ENCODE results near the gene METTL4. TPM values are rescaled to one million over a fixed set of nuclear protein-coding genes. Genes with fewer than 3 reads are reported as not detected.

The METTL4 gene
- total RNA-seq, 2 experiments from 2014 or later, result 22.1 to 23.7 TPM

DNA sequence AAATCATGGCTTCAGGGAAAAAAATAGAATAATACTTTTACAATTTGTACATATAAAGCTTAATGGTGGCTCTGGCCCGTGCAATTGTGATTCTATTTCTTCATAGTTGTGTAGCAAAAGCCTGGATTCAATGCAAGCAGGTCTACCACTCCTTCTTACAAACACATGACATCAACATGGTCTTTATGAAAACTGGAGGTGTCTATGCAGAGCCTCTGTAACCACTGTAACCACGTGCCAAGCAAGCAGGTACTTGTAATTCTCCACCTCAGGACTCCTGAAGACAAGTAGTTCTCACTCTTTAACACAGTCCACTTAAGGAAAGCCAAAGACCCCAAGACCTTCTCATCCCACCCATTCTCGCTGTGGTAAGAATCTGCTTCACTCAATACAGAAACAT is 62.6 kb downstream of the METTL4 start:
- H3K9me3 Mint-ChIP-seq, result no peaks in the 10 kb centered on the region
- ChIA-PET CTCF (no interaction called here), POLR2A (no interaction called here)
- H3K27ac Mint-ChIP-seq, result no peak overlapping the region
- H3K36me3 Mint-ChIP-seq (ENCODE audit: low read depth), result no peaks in the 10 kb centered on the region
- H3K27me3 Mint-ChIP-seq, result peaks cover 2% of the 10 kb centered on the region
- no peak for DNase-seq
- no peaks in the 10 kb centered on the region for H3K4me1 Mint-ChIP-seq
- H3K4me3 Mint-ChIP-seq, result no peak overlapping the region

DNA sequence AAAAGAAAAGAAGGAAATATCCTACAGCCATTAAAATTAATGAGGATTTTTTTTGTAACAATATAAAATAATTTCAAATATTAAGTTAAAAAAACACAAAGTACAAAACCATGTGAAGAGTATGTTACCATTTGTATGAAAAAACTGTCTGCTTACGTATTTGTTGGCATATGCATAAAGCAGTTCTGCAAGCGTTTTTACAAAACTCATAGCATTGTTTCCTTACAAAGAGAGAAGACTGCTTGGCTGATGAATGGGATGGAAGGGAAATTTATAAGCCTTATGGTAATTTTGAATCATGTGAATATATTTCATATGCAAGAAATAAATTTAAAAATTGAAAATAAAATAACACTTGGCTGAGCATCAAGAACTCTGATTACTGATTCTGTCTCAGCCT is 63.1 kb downstream of the METTL4 start:
- Mint-ChIP-seq H3K4me3 (no peak overlapping the region), H3K27me3 (peaks cover 2% of the 10 kb centered on the region), H3K36me3 (ENCODE audit: low read depth) (no peaks in the 10 kb centered on the region), H3K4me1 (no peaks in the 10 kb centered on the region), H3K27ac (no peak overlapping the region), H3K9me3 (no peaks in the 10 kb centered on the region)
- ChIA-PET POLR2A (no interaction called here), CTCF (no interaction called here)
- DNase-seq, result no peak

DNA sequence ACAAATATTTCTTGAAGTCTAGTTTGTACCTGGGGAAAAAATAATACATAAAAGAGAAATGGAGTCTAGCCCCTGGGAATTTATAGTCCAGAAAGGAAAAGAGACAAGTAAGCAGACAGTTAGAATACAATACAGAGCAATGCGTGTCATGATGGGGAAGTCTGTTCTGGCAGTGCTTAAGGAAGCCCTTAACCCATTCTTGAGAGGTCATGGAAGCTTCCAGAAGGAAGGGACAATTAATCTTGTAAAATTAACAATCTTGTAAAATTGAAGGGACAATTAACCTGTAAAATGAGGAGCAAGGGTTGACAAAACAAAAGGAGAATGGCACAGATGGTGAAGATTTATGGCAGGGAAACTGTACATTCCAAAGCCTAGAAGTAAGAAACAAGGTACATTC is 66.7 kb downstream of the METTL4 start:
- no peak for DNase-seq
- H3K36me3 Mint-ChIP-seq (ENCODE audit: low read depth), result no peaks in the 10 kb centered on the region
- no peaks in the 10 kb centered on the region for H3K4me1 Mint-ChIP-seq
- peaks cover 2% of the 10 kb centered on the region for H3K27me3 Mint-ChIP-seq
- ChIA-PET CTCF (no interaction called here), POLR2A (no interaction called here)
- no peaks in the 10 kb centered on the region for H3K9me3 Mint-ChIP-seq
- no peak overlapping the region for H3K27ac Mint-ChIP-seq
- no peak overlapping the region for H3K4me3 Mint-ChIP-seq

DNA sequence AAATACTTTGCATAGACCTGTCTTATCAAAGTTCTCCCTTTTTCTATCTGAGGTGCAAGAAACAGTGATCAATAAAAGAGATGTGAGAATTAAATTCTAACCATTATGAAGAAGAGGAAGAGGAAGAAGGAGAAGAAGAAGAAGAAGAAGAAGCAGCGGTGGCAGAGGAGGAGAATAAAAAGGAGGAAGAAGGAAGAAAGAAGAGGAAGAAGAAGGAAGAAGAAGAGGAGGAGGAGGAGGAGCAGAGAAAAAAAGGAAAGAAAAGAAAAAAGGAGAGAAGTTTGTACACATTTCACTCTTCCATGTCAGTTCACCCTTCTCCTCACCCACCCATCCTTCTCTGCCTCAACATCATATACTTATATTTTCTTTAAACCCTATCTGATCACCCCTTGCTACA is 68.4 kb downstream of the METTL4 start:
- Mint-ChIP-seq H3K27ac (no peak overlapping the region), H3K27me3 (peaks cover 2% of the 10 kb centered on the region), H3K4me1 (no peaks in the 10 kb centered on the region), H3K36me3 (ENCODE audit: low read depth) (no peaks in the 10 kb centered on the region), H3K9me3 (no peaks in the 10 kb centered on the region), H3K4me3 (no peak overlapping the region)
- CTCF ChIA-PET, result no interaction called here
- no peak for DNase-seq
- POLR2A ChIA-PET, result no interaction called here

DNA sequence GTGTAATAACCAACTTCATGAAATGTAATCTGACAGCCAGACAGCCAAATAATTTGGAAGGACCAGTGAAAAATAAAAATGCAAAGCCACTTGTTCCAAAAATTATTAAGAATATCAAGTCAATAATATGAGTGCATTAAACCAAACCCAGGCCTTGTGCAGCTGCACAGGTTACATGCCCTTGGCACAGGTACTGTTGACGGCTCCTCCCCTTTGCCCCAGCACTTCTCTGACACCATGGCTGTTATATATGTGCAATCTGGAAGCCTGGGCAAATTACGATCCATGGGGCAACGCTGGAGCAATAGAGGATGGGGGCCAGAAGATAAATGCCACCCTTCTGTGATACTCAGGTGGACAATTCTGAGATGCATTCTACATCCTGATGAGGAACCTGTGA is 68.9 kb downstream of the METTL4 start:
- POLR2A ChIA-PET, result no interaction called here
- no peaks in the 10 kb centered on the region for H3K4me1 Mint-ChIP-seq
- H3K4me3 Mint-ChIP-seq, result no peak overlapping the region
- H3K9me3 Mint-ChIP-seq, result no peaks in the 10 kb centered on the region
- DNase-seq, result no peak
- no peak overlapping the region for H3K27ac Mint-ChIP-seq
- CTCF ChIA-PET, result no interaction called here
- no peaks in the 10 kb centered on the region for H3K36me3 Mint-ChIP-seq (ENCODE audit: low read depth)
- peaks cover 2% of the 10 kb centered on the region for H3K27me3 Mint-ChIP-seq

DNA sequence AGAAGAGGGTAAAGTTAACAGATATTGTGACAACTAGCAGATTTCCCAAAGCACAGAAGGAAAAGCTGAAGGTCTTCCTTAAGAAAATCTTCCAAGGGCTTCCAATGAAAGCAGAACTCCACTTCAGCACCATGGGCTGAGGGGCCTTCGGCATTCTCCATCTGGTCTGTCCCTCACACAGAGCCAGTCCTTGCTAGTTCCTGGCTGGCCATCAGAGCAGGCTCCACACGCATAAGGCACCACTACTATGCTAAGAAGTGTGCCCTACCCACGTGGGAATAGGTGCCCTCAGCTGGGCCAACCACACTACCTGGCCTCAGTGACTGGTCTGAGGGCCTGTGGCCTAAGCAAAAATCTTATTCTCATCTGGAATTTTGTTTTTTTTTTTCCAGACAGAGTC is 73.5 kb downstream of the METTL4 start:
- no peaks in the 10 kb centered on the region for H3K36me3 Mint-ChIP-seq (ENCODE audit: low read depth)
- ChIA-PET POLR2A (no interaction called here), CTCF (interaction anchor here (0.7 kb wide), 1 partner anchor 451 kb away, joined by 3 read pairs; no protein-coding TSS in a partner anchor)
- H3K4me1 Mint-ChIP-seq, result no peaks in the 10 kb centered on the region
- H3K27me3 Mint-ChIP-seq, result no peaks in the 10 kb centered on the region
- H3K27ac Mint-ChIP-seq, result no peak overlapping the region
- no peaks in the 10 kb centered on the region for H3K9me3 Mint-ChIP-seq
- DNase-seq, result no peak
- H3K4me3 Mint-ChIP-seq, result no peak overlapping the region

DNA sequence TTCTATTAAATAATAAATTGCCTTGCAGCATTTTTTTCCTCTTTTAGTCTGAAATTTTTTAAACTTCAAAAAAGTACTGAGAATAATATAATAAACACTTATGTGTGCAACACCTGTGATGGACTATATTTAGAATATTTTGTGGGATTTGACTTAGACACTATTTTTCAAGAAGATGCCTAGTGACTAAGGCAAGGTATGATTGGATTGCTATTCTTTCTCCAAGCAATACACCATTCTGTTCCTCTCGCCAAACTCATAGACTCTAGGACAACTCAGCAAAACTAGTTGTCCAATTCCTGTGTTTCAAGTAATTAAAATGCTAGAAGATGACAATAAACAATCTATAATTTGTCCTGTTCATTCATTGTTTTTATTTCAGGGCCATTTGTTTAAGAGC is 75.9 kb downstream of the METTL4 start:
- no peaks in the 10 kb centered on the region for H3K9me3 Mint-ChIP-seq
- H3K4me1 Mint-ChIP-seq, result no peaks in the 10 kb centered on the region
- ChIA-PET CTCF (no interaction called here), POLR2A (interaction anchor here (1.3 kb wide), 1 partner anchor 16 kb away, joined by 3 read pairs; no protein-coding TSS in a partner anchor)
- no peaks in the 10 kb centered on the region for H3K27me3 Mint-ChIP-seq
- no peaks in the 10 kb centered on the region for H3K36me3 Mint-ChIP-seq (ENCODE audit: low read depth)
- H3K27ac Mint-ChIP-seq, result no peak overlapping the region
- no peak overlapping the region for H3K4me3 Mint-ChIP-seq
- no peak for DNase-seq

DNA sequence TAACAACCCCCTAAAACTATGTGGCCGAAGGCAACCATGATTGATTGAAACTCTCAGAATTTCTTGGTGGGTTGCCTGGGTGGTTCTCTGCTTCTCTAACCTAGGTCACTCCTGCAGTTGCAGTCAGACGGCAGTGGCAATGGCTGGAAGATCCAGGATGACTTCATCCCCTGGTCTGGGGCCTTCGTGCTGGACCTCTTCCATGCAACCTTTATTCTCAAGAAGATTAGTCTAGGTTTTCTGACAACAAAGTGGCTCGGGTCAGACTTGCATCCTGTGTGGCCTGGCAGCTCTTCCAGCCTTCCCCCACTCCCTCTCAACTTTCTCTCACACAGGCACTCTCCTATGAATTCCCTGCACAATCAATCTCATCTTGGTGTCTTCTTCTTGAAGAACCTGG is 76.4 kb downstream of the METTL4 start:
- ChIA-PET CTCF (no interaction called here), POLR2A (no interaction called here)
- no peak overlapping the region for H3K4me3 Mint-ChIP-seq
- H3K27ac Mint-ChIP-seq, result no peak overlapping the region
- no peaks in the 10 kb centered on the region for H3K9me3 Mint-ChIP-seq
- H3K27me3 Mint-ChIP-seq, result no peaks in the 10 kb centered on the region
- H3K4me1 Mint-ChIP-seq, result no peaks in the 10 kb centered on the region
- H3K36me3 Mint-ChIP-seq (ENCODE audit: low read depth), result no peaks in the 10 kb centered on the region
- DNase-seq, result no peak

Other genes starting within 250 kb of the METTL4 start
- gene NDC80, start 52 bp upstream of the METTL4 start, total RNA-seq, result 10 to 100 TPM; 78.0 to 78.9 TPM
- gene SMCHD1, start 84.2 kb upstream of the METTL4 start, total RNA-seq, result 100 to 1,000 TPM; 162 TPM

All from activated CD4-positive, alpha-beta memory T cell treated with anti-CD3 and anti-CD28 coated beads, Interleukin-2, amount 10 ng/mL, durations not matched to agents 7 days and 5 days (primary cell).